Measurements from ENCODE around the gene CINP. TPM values are rescaled to one million over a fixed set of nuclear protein-coding genes. Genes with fewer than 3 reads are reported as not detected.

CINP gene
- total and polyA plus RNA-seq, 2 of the 13 experiments (the other 11 are each of a cell fraction or from before 2014, with no cell fraction given) = 32.8 to 42.8 TPM

GRCh38 chr14:102362545-102363181 is at the start of gene CINP, which contains the start of gene TECPR2 (continued):
- no peak for TF ChIP-seq ZNF883 (CRISPR knock-in tag; IDR thresholded peaks at IDR 0.05; ENCODE audit: not compliant biosample characterization)
- no peak for TF ChIP-seq ZNF281 (CRISPR knock-in tag; IDR thresholded peaks at IDR 0.05; ENCODE audit: borderline replicate concordance)
- TF ChIP-seq MXD1 (CRISPR knock-in tag; IDR thresholded peaks at IDR 0.05) = no peak
- TF ChIP-seq CBX2 (IDR thresholded peaks at IDR 0.05; ENCODE audit: low read depth, low read length) = no peak
- TF ChIP-seq CBX2 (CRISPR knock-in tag; IDR thresholded peaks at IDR 0.05; ENCODE audit: low read depth) = no peak
- TF ChIP-seq ZBTB10 (CRISPR knock-in tag; IDR thresholded peaks at IDR 0.05; ENCODE audit: borderline replicate concordance) = no peak
- no peak for TF ChIP-seq ZNF282 (IDR thresholded peaks at IDR 0.05; ENCODE audit: partially characterized antibody)
- TF ChIP-seq ZNF597 (CRISPR knock-in tag; IDR thresholded peaks at IDR 0.05) = no peak
- peak; percentile 75 for TF ChIP-seq YY1 (IDR thresholded peaks at IDR 0.05; ENCODE audit: insufficient read depth, insufficient replicate concordance, low read depth, low read length)
- no peak for TF ChIP-seq ZMYM2 (CRISPR knock-in tag; IDR thresholded peaks at IDR 0.05)
- TF ChIP-seq ZSCAN25 (CRISPR knock-in tag; IDR thresholded peaks at IDR 0.05) = no peak
- no peak for TF ChIP-seq ZNF546 (CRISPR knock-in tag; conservative IDR thresholded peaks at IDR 0.05)
- no peak for TF ChIP-seq ARID3A (IDR thresholded peaks at IDR 0.05; ENCODE audit: low read depth, low read length)
- peak; percentile 72; the same call in 1 of the 2 replicates for TF ChIP-seq SPEN (CRISPR knock-in tag; IDR thresholded peaks at IDR 0.05; ENCODE audit: low read depth)
- TF ChIP-seq ZNF138 (CRISPR knock-in tag; IDR thresholded peaks at IDR 0.05; ENCODE audit: low read depth) = no peak
- peak; percentile 88; the same call in 1 of the 2 replicates for TF ChIP-seq TFAP4 (IDR thresholded peaks at IDR 0.05; ENCODE audit: borderline replicate concordance, low read depth)
- no peak for TF ChIP-seq MTF1 (CRISPR knock-in tag; IDR thresholded peaks at IDR 0.05)
- no peak; the same call in 1 of the 2 replicates for TF ChIP-seq ZZZ3 (CRISPR knock-in tag; IDR thresholded peaks at IDR 0.05; ENCODE audit: borderline replicate concordance)
